ENCODE data around the gene PRKCB. TPM values are rescaled to one million over a fixed set of nuclear protein-coding genes. Genes with fewer than 3 reads are reported as not detected.

Gene PRKCB
- total RNA-seq, 4 donors from 2014 or later: 0.29 to 9.5 (median 2.9) TPM

DNA sequence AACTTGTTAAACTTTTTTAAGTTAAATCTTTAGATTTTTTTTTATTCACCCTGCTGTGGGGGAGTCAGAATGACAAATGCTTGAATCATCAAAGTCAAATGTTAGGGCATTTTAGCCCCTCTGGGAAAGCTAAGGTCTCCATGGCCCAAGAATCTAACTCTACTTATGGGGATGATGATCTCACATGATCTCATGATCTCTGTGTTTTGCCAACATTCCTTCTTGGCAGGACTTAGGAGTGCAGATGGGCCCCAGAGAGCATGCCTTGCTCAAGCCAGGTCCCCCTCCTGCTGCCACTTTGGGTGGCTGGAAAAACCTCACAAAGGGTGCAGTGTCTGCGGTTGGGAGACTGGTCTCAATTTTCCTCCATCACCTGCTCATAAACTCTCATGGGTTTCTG lies 108.6 kb downstream of the PRKCB start:
- TF ChIP-seq, protein P1, sequence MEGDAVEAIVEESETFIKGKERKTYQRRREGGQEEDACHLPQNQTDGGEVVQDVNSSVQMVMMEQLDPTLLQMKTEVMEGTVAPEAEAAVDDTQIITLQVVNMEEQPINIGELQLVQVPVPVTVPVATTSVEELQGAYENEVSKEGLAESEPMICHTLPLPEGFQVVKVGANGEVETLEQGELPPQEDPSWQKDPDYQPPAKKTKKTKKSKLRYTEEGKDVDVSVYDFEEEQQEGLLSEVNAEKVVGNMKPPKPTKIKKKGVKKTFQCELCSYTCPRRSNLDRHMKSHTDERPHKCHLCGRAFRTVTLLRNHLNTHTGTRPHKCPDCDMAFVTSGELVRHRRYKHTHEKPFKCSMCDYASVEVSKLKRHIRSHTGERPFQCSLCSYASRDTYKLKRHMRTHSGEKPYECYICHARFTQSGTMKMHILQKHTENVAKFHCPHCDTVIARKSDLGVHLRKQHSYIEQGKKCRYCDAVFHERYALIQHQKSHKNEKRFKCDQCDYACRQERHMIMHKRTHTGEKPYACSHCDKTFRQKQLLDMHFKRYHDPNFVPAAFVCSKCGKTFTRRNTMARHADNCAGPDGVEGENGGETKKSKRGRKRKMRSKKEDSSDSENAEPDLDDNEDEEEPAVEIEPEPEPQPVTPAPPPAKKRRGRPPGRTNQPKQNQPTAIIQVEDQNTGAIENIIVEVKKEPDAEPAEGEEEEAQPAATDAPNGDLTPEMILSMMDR (IDR thresholded peaks at IDR 0.05): no peak
- no peak for TF ChIP-seq POLR2A (IDR thresholded peaks at IDR 0.05)
- Histone ChIP-seq H3K36me3 (no peaks in the 10 kb centered on the region), H3K4me1 (no peaks in the 10 kb centered on the region), H3K4me3 (no peak overlapping the region), H3K27me3 (no peaks in the 10 kb centered on the region), H3K9me3 (no peaks in the 10 kb centered on the region), H3K27ac (no peak overlapping the region)
- intact Hi-C loops (cut with DNase I; ENCODE audit: low total_unique reads): no loop called here
- no peak for DNase-seq

DNA sequence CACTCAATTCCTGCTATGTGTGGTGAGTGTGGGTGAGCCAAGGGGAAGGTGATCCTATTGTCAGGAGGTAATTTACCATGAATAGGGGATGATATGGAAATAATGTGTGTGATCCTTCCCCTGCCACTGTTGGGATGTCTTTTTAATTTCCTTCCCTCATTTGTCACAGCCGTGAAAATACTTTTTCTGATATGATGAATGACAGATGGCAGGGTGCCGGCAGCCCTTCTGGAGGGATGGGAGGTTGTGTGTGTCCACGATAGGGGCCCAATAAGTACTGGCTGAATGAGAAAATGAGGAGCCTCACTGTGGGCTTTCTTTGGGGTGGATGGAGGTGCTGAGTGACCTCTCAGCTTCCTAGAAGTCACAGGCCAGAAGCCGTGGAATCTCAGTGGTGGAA lies 109.5 kb downstream of the PRKCB start:
- H3K4me3 ChIP-seq: no peak overlapping the region
- no peaks in the 10 kb centered on the region for H3K36me3 ChIP-seq
- no peak for DNase-seq
- no peak overlapping the region for H3K27ac ChIP-seq
- TF ChIP-seq, protein P1 (IDR thresholded peaks at IDR 0.05): no peak
- no peak for TF ChIP-seq POLR2A (IDR thresholded peaks at IDR 0.05)
- intact Hi-C loops (cut with DNase I; ENCODE audit: low total_unique reads): no loop called here
- H3K4me1 ChIP-seq: no peaks in the 10 kb centered on the region
- no peaks in the 10 kb centered on the region for H3K27me3 ChIP-seq
- H3K9me3 ChIP-seq: no peaks in the 10 kb centered on the region

DNA sequence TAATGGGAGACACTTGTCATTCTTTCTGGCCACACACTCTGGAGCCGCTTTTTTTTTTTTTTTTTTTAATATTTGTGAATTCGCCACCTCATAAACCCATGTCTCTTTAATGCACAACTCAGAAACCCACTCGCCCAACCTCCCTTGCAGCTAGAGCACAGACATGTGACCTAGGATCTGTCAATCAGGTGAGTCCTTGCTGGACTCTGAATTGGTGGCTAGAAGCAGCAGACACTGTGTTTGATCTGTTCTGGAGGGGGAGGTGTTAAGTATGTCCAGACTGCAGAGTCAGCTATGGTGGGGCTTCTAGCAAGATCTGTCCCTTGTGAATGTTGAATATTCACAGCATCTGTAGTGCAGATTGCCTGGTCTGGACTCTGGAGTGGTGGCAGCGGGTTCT lies 112.1 kb downstream of the PRKCB start:
- no peaks in the 10 kb centered on the region for H3K4me1 ChIP-seq
- H3K27ac ChIP-seq: no peak overlapping the region
- intact Hi-C loops (cut with DNase I; ENCODE audit: low total_unique reads): no loop called here
- H3K9me3 ChIP-seq: no peaks in the 10 kb centered on the region
- no peaks in the 10 kb centered on the region for H3K27me3 ChIP-seq
- DNase-seq: no peak
- no peak overlapping the region for H3K4me3 ChIP-seq
- no peaks in the 10 kb centered on the region for H3K36me3 ChIP-seq
- no peak for TF ChIP-seq POLR2A (IDR thresholded peaks at IDR 0.05)
- TF ChIP-seq, protein P1 (IDR thresholded peaks at IDR 0.05): no peak

GRCh38 chr16:23948949-23949411 lies 113.2 kb downstream of the PRKCB start:
- H3K9me3 ChIP-seq: no peaks in the 10 kb centered on the region
- no peak for TF ChIP-seq POLR2A (IDR thresholded peaks at IDR 0.05)
- TF ChIP-seq, protein P1 (IDR thresholded peaks at IDR 0.05): no peak
- H3K27me3 ChIP-seq: no peaks in the 10 kb centered on the region
- no peaks in the 10 kb centered on the region for H3K36me3 ChIP-seq
- H3K4me1 ChIP-seq: no peaks in the 10 kb centered on the region
- H3K4me3 ChIP-seq: no peak overlapping the region
- H3K27ac ChIP-seq: no peak overlapping the region
- intact Hi-C loops (cut with DNase I; ENCODE audit: low total_unique reads): no loop called here
- DNase-seq: no peak

DNA sequence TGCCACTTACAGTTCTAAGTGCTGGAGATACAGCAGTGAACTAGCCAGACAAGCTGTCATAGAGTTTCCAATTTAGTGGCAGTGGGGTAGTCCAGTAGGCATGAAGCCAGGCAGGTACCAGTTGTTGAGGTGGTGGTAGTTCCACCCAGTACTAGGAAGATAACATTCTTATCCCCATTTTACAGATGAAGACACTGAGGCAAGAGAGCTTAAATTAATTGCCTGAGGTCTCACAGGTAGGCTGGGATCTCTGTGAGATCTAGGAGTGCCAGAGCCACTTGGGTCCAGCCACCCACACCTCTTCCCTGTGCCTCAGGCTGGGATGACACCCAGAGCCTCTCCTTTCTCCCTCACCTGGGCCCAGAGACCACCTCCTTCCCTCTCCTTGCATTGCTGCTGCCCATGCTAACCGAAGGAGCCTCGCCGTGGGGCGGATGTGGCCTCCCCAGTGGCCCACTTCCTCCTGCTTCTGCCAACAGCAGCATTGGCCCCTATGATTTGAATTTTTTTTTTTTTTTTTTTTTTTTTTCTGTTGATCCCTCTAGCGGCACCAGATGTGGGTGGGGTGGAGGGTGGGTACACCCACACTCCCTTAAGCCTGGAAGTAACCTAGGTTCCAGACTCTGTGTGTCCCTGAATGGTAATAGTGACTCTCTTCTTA lies 114.0 kb downstream of the PRKCB start:
- no peak overlapping the region for H3K27ac ChIP-seq
- TF ChIP-seq, protein P1 (IDR thresholded peaks at IDR 0.05): no peak
- no peak for TF ChIP-seq POLR2A (IDR thresholded peaks at IDR 0.05)
- no peaks in the 10 kb centered on the region for H3K36me3 ChIP-seq
- intact Hi-C loops (cut with DNase I; ENCODE audit: low total_unique reads): no loop called here
- no peak for DNase-seq
- no peaks in the 10 kb centered on the region for H3K27me3 ChIP-seq
- H3K4me3 ChIP-seq: no peak overlapping the region
- no peaks in the 10 kb centered on the region for H3K9me3 ChIP-seq
- H3K4me1 ChIP-seq: no peaks in the 10 kb centered on the region
